HL-60 (cell line): ENCODE results near the gene TIRAP.

Experiments used
- DNase-seq, 2 experiments: peaks; one replicate each; pipeline ENCODE4 v3.0.0-alpha.2; 2010 to 2020; ENCODE audit warnings: low read depth in 1 of 2, low spot score in 1 of 2
- H3K27ac ChIP-seq: fragments of 250-450 bp; sonication (Bioruptor Pico); replicated peaks from 2 replicates; pipeline ENCODE4 v1.5.1; 2020; ENCODE audit warnings: mild to moderate bottlenecking, moderate library complexity
- H3K27me3 ChIP-seq: fragments of 250-450 bp; sonication (Bioruptor Pico); 2 replicates; pipeline ENCODE4 v1.5.1; 2021; ENCODE audit warnings: mild to moderate bottlenecking, moderate library complexity; ENCODE audit not compliant: insufficient read depth, poor library complexity, severe bottlenecking
- H3K4me3 ChIP-seq: replicated peaks from 2 replicates; pipeline ENCODE4 v1.5.1; 2011; ENCODE audit warnings: mild to moderate bottlenecking, control low read depth, low read length; ENCODE audit not compliant: insufficient read depth
- GABPA ChIP-seq: IDR thresholded peaks from 2 replicates; pipeline ENCODE4 v1.6.1; 2012; ENCODE audit warnings: low read depth
- POLR2AphosphoS5 ChIP-seq: IDR thresholded peaks from 2 replicates; pipeline ENCODE4 v1.6.1; 2012; ENCODE audit warnings: low read depth
- SPI1 ChIP-seq: IDR thresholded peaks from 2 replicates; pipeline ENCODE4 v1.6.1; 2012; ENCODE audit warnings: low read depth, mild to moderate bottlenecking, borderline replicate concordance
- TF ChIP-seq, protein P1 (sequence below): IDR thresholded peaks from one replicate; pipeline ENCODE4 v1.5.1; 2011; ENCODE audit warnings: low read length, control low read depth, inconsistent platforms; ENCODE audit not compliant: insufficient read depth
- TF ChIP-seq, protein P2 (sequence below): IDR thresholded peaks from 2 replicates; pipeline ENCODE4 v1.6.1; 2012; ENCODE audit warnings: low read depth; ENCODE audit not compliant: insufficient replicate concordance

The TIRAP gene

DNA sequence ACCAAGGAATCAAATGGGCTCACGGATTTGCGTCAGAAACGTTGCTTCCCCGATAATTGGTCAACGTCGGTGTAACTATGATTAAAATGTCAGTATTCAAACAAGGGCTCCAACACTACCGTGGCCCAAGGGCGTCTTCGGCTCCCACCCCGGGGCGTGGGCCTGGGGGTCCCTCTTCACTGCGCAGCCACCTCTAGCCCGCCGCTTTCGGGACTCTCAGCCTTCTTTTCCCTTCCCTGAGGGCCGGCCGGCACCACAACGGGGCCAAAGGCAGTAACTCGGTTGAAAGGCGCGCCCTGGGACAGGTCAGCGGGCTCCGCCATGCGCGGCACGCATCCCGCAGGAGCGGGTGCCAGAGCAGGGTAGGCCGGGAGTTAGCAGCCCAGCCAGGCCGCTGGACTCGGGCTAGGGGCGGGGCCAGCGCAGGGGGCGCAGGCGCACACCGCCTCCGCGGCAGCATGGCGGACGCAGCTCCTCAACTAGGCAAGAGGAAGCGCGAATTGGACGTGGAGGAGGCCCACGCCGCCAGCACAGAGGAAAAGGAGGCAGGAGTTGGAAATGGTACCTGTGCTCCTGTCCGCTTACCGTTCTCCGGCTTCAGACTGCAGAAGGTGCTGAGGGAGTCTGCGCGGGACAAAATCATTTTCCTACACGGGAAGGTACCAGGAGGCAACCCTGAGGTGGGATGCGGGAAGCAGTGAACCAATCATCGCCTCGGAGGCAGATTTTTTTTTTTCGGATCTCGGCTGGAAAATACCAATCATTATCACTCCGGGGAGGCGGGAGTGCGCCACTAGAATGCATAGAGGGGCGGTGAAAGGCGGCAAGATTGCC, 20.9 kb downstream of the TIRAP start, which contains the start of gene DCPS:
Gene DCPS (plus strand): TSS at position 438 of the 834 bp plus-strand sequence. CDS start 21 bp downstream, at position 459.
- Histone ChIP-seq H3K4me3 (peak within 1 kb of the TSS; percentile 58), H3K27me3 (no peaks in the 10 kb centered on the region), H3K27ac (peak within 1 kb of the TSS; percentile 92)
- TF ChIP-seq POLR2AphosphoS5 (peak; percentile 94), SPI1 (peak; percentile 62; the same call in 1 of the 2 replicates), GABPA (no peak)
- TF ChIP-seq, protein P1, sequence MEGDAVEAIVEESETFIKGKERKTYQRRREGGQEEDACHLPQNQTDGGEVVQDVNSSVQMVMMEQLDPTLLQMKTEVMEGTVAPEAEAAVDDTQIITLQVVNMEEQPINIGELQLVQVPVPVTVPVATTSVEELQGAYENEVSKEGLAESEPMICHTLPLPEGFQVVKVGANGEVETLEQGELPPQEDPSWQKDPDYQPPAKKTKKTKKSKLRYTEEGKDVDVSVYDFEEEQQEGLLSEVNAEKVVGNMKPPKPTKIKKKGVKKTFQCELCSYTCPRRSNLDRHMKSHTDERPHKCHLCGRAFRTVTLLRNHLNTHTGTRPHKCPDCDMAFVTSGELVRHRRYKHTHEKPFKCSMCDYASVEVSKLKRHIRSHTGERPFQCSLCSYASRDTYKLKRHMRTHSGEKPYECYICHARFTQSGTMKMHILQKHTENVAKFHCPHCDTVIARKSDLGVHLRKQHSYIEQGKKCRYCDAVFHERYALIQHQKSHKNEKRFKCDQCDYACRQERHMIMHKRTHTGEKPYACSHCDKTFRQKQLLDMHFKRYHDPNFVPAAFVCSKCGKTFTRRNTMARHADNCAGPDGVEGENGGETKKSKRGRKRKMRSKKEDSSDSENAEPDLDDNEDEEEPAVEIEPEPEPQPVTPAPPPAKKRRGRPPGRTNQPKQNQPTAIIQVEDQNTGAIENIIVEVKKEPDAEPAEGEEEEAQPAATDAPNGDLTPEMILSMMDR = no peak
- TF ChIP-seq, protein P2, sequence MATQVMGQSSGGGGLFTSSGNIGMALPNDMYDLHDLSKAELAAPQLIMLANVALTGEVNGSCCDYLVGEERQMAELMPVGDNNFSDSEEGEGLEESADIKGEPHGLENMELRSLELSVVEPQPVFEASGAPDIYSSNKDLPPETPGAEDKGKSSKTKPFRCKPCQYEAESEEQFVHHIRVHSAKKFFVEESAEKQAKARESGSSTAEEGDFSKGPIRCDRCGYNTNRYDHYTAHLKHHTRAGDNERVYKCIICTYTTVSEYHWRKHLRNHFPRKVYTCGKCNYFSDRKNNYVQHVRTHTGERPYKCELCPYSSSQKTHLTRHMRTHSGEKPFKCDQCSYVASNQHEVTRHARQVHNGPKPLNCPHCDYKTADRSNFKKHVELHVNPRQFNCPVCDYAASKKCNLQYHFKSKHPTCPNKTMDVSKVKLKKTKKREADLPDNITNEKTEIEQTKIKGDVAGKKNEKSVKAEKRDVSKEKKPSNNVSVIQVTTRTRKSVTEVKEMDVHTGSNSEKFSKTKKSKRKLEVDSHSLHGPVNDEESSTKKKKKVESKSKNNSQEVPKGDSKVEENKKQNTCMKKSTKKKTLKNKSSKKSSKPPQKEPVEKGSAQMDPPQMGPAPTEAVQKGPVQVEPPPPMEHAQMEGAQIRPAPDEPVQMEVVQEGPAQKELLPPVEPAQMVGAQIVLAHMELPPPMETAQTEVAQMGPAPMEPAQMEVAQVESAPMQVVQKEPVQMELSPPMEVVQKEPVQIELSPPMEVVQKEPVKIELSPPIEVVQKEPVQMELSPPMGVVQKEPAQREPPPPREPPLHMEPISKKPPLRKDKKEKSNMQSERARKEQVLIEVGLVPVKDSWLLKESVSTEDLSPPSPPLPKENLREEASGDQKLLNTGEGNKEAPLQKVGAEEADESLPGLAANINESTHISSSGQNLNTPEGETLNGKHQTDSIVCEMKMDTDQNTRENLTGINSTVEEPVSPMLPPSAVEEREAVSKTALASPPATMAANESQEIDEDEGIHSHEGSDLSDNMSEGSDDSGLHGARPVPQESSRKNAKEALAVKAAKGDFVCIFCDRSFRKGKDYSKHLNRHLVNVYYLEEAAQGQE = peak; percentile 61
- DNase-seq = peak; percentile 83 to 86

DNA sequence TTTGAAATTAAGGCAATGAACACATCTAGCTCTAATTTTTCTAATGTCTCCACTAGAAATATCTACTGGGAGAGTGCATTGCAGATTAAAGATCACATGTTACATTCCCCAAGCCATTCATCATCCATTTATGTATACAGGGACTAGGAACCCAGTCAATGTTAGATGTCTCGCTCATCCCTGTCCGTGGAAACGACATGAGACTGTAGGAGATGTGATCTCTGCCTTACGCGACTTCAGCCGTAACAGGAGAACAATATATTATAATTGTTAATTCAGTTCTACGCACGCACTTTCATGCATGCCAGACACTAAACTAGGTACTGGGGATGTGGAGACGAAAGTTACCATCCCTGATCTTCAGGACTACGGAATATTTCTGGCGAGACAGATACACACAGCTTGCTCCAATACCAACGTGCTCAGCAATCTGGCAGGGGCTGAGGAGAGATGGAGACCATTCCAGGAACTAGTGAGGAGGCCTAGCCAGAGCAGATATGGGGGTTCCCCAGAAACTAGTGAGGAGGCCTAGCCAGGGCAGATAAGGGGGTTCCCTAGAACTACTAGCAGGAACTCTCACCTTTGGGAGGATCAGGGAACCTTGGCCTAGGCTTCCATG, 21.7 kb downstream of the TIRAP start:
- no peak for DNase-seq
- Histone ChIP-seq H3K4me3 (peak overlapping the region; percentile 58), H3K27me3 (no peaks in the 10 kb centered on the region), H3K27ac (peak overlapping the region; percentile 92)
- TF ChIP-seq, protein P1 = no peak
- TF ChIP-seq GABPA (no peak), POLR2AphosphoS5 (no peak), SPI1 (no peak)
- TF ChIP-seq, protein P2 = no peak

DNA sequence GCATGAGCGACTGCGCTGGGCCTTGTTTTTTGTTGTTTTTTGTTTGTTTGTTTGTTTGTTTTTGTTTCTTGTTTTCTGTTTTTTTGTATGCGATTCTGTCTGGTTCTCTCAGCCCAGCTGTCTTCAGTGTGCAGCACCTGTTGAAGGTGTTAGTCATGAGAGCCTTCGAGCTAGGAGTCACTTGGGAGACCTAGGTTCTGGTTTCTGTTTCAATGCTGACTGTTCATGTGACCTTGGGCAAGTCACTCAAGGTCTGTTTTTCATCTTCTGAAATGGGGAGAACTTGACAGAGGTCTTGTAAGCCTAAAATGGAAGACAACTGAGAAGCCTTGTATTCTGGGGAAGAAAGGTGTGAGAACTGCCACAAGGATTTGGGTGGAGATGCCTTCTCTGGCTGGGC, 22.8 kb downstream of the TIRAP start:
- no peak overlapping the region for H3K4me3 ChIP-seq
- H3K27me3 ChIP-seq = no peaks in the 10 kb centered on the region
- no peak for TF ChIP-seq SPI1
- no peak for TF ChIP-seq POLR2AphosphoS5
- 0 out of 2 replicates have a peak overlapping the region, but pooled peaks have one; percentile 6 for H3K27ac ChIP-seq
- no peak for DNase-seq

DNA sequence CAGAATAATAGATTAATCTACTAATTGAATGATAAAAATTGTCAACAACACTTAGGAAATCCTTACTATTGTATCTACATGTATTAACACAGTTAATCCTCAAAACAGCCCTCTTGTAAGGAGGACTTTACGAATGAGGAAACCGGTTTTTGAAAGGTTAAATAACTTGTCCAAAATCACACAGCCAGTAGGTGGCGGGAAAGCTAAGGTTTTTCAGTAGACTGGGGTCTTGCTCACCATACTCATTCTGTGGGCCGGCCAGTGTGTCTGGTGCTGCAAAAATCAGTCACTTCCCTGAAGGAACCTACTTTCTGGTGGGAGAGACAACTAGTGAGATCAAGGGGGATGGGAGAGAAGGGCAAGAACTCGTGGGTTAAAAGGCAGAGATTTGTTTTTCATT, 24.8 kb downstream of the TIRAP start:
- Histone ChIP-seq H3K4me3 (no peak overlapping the region), H3K27ac (no peak overlapping the region), H3K27me3 (no peaks in the 10 kb centered on the region)
- TF ChIP-seq GABPA (no peak), SPI1 (peak; percentile 38; the same call in 1 of the 2 replicates), POLR2AphosphoS5 (no peak)
- TF ChIP-seq, protein P1 = peak; percentile 21
- TF ChIP-seq, protein P2 = no peak
- DNase-seq = peak in 1 of 2 experiments; percentile 75
